ENCODE data around the gene REG3A.

Gene REG3A

DNA sequence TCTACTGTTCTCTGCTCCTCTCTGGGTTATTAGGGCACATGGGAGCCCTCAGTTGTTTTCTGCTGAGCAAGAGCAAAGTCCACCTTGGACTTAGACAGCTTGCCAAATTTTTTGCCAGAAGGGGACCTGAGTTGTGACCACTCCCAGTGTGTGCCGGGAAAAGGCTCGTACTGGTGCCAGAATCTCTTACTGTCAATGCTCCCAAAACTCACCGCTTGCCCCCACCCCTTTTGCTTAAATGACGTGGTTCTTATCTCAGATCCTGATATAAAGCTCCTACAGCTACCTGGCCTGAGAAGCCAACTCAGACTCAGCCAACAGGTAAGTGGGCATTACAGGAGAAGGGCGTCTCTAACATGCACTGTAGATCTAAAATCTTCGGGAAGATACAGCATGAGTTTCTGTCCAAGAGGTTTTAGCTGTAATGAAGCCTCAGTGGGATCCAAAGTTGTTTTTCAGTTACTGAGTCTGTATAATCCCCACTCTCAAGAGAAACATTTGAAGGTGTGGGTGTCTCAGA, 39.3 kb downstream of the REG3A start, which contains the start of gene REG1A:
Gene REG1A, plus strand, starts transcription at position 295 of the 520 bp plus-strand sequence. CDS start 374 bp downstream, outside the sequence.
- no peak for DNase-seq (ENCODE audit: low read depth, low spot score)

DNA sequence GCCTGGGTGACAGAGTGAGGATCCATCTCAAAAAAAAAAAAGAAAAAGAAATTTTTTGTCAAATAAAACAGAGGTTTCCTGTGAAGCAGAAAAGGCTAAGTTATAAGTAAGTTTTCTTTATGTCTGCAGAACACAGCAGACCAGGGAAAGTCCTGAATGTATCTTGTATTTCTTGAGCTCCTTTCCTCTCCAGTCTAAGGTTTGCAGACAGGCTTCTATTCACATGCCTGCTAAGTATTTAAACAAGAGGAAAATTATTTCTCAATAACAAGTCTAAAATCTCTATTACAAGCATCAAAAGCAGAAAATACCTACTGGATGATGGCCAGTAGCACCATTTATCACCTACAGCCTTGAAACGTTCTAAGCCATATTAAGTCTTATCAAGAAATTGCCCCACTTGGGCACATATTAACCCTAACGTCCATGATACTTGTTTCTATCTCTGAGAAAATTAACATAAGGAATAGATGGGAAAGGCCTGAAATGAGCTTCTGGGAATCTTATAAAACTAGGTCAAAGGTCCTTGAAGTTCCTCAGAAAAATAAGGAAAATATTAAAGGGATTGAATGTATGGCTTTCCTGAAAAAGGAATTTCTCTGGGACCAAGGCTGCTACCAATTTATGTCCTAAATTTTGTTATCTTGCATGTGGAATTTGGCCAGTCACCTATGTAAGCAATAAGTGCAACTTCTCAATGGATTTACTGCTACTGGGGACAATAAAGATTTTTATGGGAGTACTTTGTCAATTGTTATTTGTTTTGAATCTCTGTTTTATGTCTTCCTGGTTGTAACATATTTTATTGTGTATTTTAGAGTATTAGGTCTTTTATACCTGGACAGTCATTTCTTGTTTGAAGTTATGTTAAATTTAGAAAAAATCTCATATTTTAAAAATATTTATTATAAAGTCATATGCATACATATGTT, 42.3 kb downstream of the REG3A start:
- DNase-seq (ENCODE audit: low read depth, low spot score), result no peak

DNA sequence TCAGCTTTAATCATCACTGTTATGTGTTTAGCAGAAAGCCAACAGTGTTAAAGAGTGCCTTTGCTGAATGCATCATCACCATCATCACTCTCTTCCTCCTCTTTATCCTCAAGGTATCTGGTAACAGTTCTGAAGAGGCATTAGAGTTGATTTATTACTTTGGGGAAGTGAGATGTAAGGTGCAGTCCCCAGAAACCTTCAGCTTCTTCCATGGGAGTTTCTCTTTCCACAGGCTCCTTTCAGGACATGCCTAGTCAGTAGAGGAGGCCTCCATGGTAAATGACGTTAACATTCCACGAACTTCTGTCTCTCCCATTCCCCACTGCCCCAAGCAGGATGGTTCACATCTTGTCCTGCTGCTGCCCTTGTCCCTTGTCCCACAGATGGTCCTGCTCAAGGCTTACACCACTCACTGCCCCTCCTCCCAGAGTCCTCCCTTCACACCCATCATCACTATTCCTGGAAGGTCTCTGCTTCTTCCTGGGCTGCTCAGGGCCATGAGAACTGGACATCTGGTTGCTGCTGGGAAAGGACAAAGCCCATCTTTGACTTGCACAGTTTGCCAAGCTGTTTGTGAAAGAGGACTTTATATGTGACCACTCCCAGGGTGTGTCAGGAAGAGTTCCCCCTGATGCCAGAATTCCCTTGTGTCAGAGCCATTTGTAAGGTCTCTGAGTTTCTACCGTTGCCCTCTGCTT, 44.6 kb downstream of the REG3A start:
- no peak for DNase-seq (ENCODE audit: low read depth, low spot score)

DNA sequence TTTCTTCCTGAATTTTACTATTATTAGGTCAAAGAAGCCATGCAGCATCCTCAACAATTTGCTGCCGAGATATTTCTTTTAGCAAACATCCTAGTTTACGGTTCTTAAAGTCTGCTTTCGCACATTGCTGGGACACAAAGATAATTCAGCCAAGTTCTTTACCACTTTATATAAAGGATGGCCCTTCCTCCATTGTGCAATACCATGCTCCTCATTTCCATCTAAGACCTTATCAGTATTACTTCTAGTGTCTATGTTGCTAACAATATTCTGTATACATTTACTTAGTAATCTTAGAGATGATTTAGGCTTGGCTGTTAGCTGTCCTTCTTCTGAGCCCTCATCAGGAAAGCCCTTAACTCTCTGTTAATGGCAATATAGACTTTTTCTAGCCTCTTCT, 47.3 kb downstream of the REG3A start:
- DNase-seq (ENCODE audit: low read depth, low spot score), result no peak
